PFSK-1 (cell line): Measurements from ENCODE around the gene CFAP73.

Experiments used
- POLR2AphosphoS5 ChIP-seq: IDR thresholded peaks from 2 replicates; pipeline ENCODE4 v1.6.1; 2012; ENCODE audit warnings: low read depth, mild to moderate bottlenecking, control low read depth, low read length, moderate library complexity
- TAF1 ChIP-seq: IDR thresholded peaks from 2 replicates; pipeline ENCODE4 v1.6.1; 2012; ENCODE audit warnings: low read length, control low read depth, borderline replicate concordance; ENCODE audit not compliant: insufficient read depth

GRCh38 chr12:113195598-113195997 lies 46.1 kb downstream of the CFAP73 start:
- TF ChIP-seq POLR2AphosphoS5 (no peak), TAF1 (no peak)
